SK-N-SH (cell line): ENCODE data around the gene IPCEF1. TPM values are rescaled to one million over a fixed set of nuclear protein-coding genes. Genes with fewer than 3 reads are reported as not detected.

Source experiments
- CTCF ChIA-PET: fragments of 300-600, 350-600 bp; formaldehyde crosslinking; extraction: SDS; loops from one replicate; lab custom pipeline; 2021; lab: Yijun Ruan, JAX
- POLR2A ChIA-PET: fragments of 350-600 bp; sonication (Branson Sonifier 250); formaldehyde crosslinking; extraction: SDS; loops from one replicate; lab custom pipeline; 2020; ENCODE audit warnings: antibody characterized with exemption, inconsistent platforms; lab: Yijun Ruan, JAX
- DNase-seq: peaks from one replicate; pipeline ENCODE4 v3.0.0; 2012
- H2AFZ ChIP-seq: fragments of 200-600 bp; sonication (generic); 2 replicates; pipeline ENCODE4 v1.8.1; 2016; ENCODE audit warnings: antibody characterized with exemption, mild to moderate bottlenecking, low read depth
- H3F3A ChIP-seq: fragments of 200-600 bp; sonication (generic); replicated peaks from 2 replicates; pipeline ENCODE3; 2016; ENCODE audit warnings: antibody characterized with exemption, mild to moderate bottlenecking; ENCODE audit not compliant: insufficient read depth
- H3K27ac ChIP-seq, 2 experiments: fragments of 200-500 bp in 1 of 2; fragments of 200-600 bp in 1 of 2; sonication (Bioruptor generic) in 1 of 2; sonication (generic), shearing (Covaris generic) in 1 of 2; 2 replicates each; pipeline versions ENCODE4 v1.5.1 to v1.6.1; 2014 to 2016; ENCODE audit warnings: low read depth in 2 of 2, inconsistent platforms in 1 of 2, low read length in 1 of 2, mild to moderate bottlenecking in 1 of 2, mixed read lengths in 1 of 2
- H3K27me3 ChIP-seq: fragments of 200-600 bp; sonication (generic), shearing (Covaris generic); 2 replicates; pipeline ENCODE4 v1.6.1; 2016; ENCODE audit warnings: mixed run types; ENCODE audit not compliant: insufficient read depth
- H3K36me3 ChIP-seq, 2 experiments: fragments of 200-500 bp in 1 of 2; fragments of 200-600 bp in 1 of 2; sonication (Bioruptor generic) in 1 of 2; sonication (generic) in 1 of 2; replicated peaks in 1 of 2; 2 replicates each; pipeline versions ENCODE3 to v1.5.1; 2014 to 2016; ENCODE audit warnings: low read length in 1 of 2, mild to moderate bottlenecking in 1 of 2; ENCODE audit not compliant: insufficient read depth in 2 of 2, control insufficient read depth in 1 of 2
- H3K4me1 ChIP-seq, 2 experiments: fragments of 200-500 bp in 1 of 2; fragments of 200-600 bp in 1 of 2; sonication (Bioruptor generic) in 1 of 2; sonication (generic), shearing (Covaris generic) in 1 of 2; 2 replicates each; pipeline versions ENCODE4 v1.5.1 to v1.6.1; 2014 to 2016; ENCODE audit warnings: low read depth in 1 of 2, low read length in 1 of 2, mixed run types in 1 of 2; ENCODE audit not compliant: insufficient read depth in 2 of 2, control insufficient read depth in 1 of 2
- H3K4me2 ChIP-seq: fragments of 200-600 bp; sonication (generic), shearing (Covaris generic); 2 replicates; pipeline ENCODE4 v1.6.1; 2017; ENCODE audit warnings: mixed run types
- H3K4me3 ChIP-seq, 2 experiments: fragments of 200-500 bp in 1 of 2; fragments of 200-600 bp in 1 of 2; sonication (Bioruptor generic) in 1 of 2; sonication (generic), shearing (Covaris generic) in 1 of 2; 2 replicates each; pipeline versions ENCODE4 v1.5.1 to v1.8.1; 2014 to 2016; ENCODE audit warnings: low read depth in 2 of 2, inconsistent platforms in 1 of 2, low read length in 1 of 2, mild to moderate bottlenecking in 1 of 2, mixed read lengths in 1 of 2, moderate library complexity in 1 of 2
- H3K79me2 ChIP-seq: fragments of 200-600 bp; sonication (generic); 2 replicates; pipeline ENCODE4 v1.8.1; 2017; ENCODE audit warnings: mild to moderate bottlenecking; ENCODE audit not compliant: insufficient read depth
- H3K9ac ChIP-seq: fragments of 200-600 bp; sonication (generic); 2 replicates; pipeline ENCODE4 v1.6.1; 2017; ENCODE audit warnings: mixed run types
- H3K9me2 ChIP-seq: fragments of 200-600 bp; sonication (generic); 2 replicates; pipeline ENCODE4 v1.6.1; 2017; ENCODE audit warnings: mixed run types
- H3K9me3 ChIP-seq: fragments of 200-600 bp; sonication (generic); 2 replicates; pipeline ENCODE4 v1.6.1; 2017; ENCODE audit warnings: mixed run types, mild to moderate bottlenecking, moderate library complexity
- H4K20me1 ChIP-seq: fragments of 200-600 bp; sonication (generic); 2 replicates; pipeline ENCODE4 v1.6.1; 2017; ENCODE audit warnings: mild to moderate bottlenecking, mixed run types; ENCODE audit not compliant: insufficient read depth
- FOXJ3 ChIP-seq: sonication (generic); formaldehyde crosslinking; IDR thresholded peaks from 2 replicates; pipeline ENCODE4 v1.5.1; 2020; ENCODE audit warnings: mild to moderate bottlenecking, missing genetic modification reagents
- GABPA ChIP-seq: IDR thresholded peaks from 2 replicates; pipeline ENCODE4 v1.4.0; 2012; ENCODE audit warnings: low read depth, mild to moderate bottlenecking
- MAX ChIP-seq: IDR thresholded peaks from 2 replicates; pipeline ENCODE4 v1.4.0; 2012; ENCODE audit warnings: low read depth
- NFIC ChIP-seq: IDR thresholded peaks from 2 replicates; pipeline ENCODE4 v1.4.0; 2012; ENCODE audit warnings: borderline replicate concordance
- RAD21 ChIP-seq: IDR thresholded peaks from 2 replicates; pipeline ENCODE4 v1.6.1; 2012; ENCODE audit warnings: mild to moderate bottlenecking, low read length
- REST ChIP-seq: IDR thresholded peaks from 2 replicates; pipeline ENCODE4 v1.6.1; 2012; ENCODE audit warnings: mild to moderate bottlenecking, low read depth, low read length, moderate library complexity
- SIN3A ChIP-seq: IDR thresholded peaks from 2 replicates; pipeline ENCODE4 v1.6.1; 2012; ENCODE audit warnings: low read depth, mild to moderate bottlenecking, low read length, moderate library complexity, borderline replicate concordance
- TAF1 ChIP-seq: IDR thresholded peaks from 2 replicates; pipeline ENCODE4 v1.6.1; 2012; ENCODE audit warnings: low read depth, mild to moderate bottlenecking, low read length, moderate library complexity, borderline replicate concordance
- TCF12 ChIP-seq: IDR thresholded peaks from 2 replicates; pipeline ENCODE4 v1.4.0; 2012
- USF2 ChIP-seq: fragments of 150-350 bp; IDR thresholded peaks from 2 replicates; pipeline ENCODE4 v1.6.1; 2017; ENCODE audit warnings: antibody characterized with exemption, low read length, low read depth, borderline replicate concordance
- ZBTB33 ChIP-seq: IDR thresholded peaks from 2 replicates; pipeline ENCODE4 v1.4.0; 2012; ENCODE audit warnings: low read depth, borderline replicate concordance
- WGBS: methylation state at CpG from one replicate; pipeline ENCODE4 v1.1.6; 2017; ENCODE audit warnings: low lambda C conversion rate; 5-methylcytosine and 5-hydroxymethylcytosine counted together
- polyA plus RNA-seq, 3 experiments: library from polyadenylated mRNA; depleted of rRNA; stranded (reverse); fragments of >200 nt; gene quantifications; 2 replicates each; pipeline ENCODE4 v1.2.3, GENCODE V29; 2012

IPCEF1 gene
- polyA plus RNA-seq, 1 of the 3 experiments (the other 2 are of a cell fraction): not detected

GRCh38 chr6:154360476-154360875, 3.9 kb upstream of the IPCEF1 start:
- TF ChIP-seq SIN3A (no peak), NFIC (no peak), FOXJ3 (CRISPR knock-in tag) (no peak), MAX (no peak), GABPA (no peak), TAF1 (no peak), ZBTB33 (no peak), USF2 (no peak), REST (no peak), RAD21 (no peak), TCF12 (no peak)
- Histone ChIP-seq H3K27me3 (no peaks in the 10 kb centered on the region), H3F3A (no peaks in the 10 kb centered on the region), H3K9me2 (no peaks in the 10 kb centered on the region), H3K4me1 (no peaks in the 10 kb centered on the region), H4K20me1 (no peaks in the 10 kb centered on the region), H3K4me2 (no peak overlapping the region), H2AFZ (no peak overlapping the region), H3K36me3 (no peaks in the 10 kb centered on the region), H3K9ac (no peak overlapping the region), H3K4me3 (no peak overlapping the region), H3K27ac (no peak overlapping the region), H3K79me2 (no peaks in the 10 kb centered on the region), H3K9me3 (no peaks in the 10 kb centered on the region)
- POLR2A ChIA-PET: no interaction called here
- CTCF ChIA-PET: interaction anchor here (1.3 kb wide), 1 partner anchor 10 kb away, joined by 7 read pairs; no protein-coding TSS in a partner anchor
- 94% methylated on average over 3 of the region's 3 CpGs for WGBS
- DNase-seq: no peak
